GM12892 (cell line): ENCODE results near the gene FABP6.

ENCODE experiments used
- POLR2AphosphoS5 ChIP-seq: IDR thresholded peaks from 2 replicates; pipeline ENCODE4 v1.6.1; 2011; ENCODE audit warnings: low read depth, low read length, control low read depth
- TAF1 ChIP-seq: IDR thresholded peaks from 2 replicates; pipeline ENCODE4 v1.6.1; 2011; ENCODE audit warnings: low read depth, mild to moderate bottlenecking, control low read depth, low read length, borderline replicate concordance

GRCh38 chr5:160266752-160267345 lies 37.5 kb downstream of the FABP6 start:
- TF ChIP-seq POLR2AphosphoS5, result no peak
- no peak for TF ChIP-seq TAF1
